Measurements from ENCODE around the gene ARHGAP31.
"Not testable (repeated sequence)": the region's sequence is repeated elsewhere in the genome, so short reads cannot be mapped to it uniquely, and the experiment has no call there.

DNA sequence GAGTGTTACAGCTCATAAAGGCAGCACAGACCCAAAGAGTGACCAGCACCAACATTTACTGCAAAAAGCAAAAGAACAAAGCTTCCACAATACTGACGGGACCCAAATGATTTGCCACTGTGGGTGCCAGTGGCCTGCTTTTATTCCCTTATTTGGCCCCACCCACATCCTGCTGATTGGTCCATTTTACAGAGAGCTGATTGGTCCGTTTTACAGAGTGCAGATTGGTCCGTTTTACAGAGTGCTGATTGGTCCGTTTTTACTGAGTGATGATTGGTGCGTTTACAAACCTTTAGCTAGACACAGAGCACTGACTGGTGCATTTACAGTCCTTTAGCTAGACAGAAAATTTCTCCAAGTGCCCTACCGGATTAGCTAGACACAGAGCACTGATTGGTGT lies 43.2 kb downstream of the ARHGAP31 start:
- TF ChIP-seq, protein P1, sequence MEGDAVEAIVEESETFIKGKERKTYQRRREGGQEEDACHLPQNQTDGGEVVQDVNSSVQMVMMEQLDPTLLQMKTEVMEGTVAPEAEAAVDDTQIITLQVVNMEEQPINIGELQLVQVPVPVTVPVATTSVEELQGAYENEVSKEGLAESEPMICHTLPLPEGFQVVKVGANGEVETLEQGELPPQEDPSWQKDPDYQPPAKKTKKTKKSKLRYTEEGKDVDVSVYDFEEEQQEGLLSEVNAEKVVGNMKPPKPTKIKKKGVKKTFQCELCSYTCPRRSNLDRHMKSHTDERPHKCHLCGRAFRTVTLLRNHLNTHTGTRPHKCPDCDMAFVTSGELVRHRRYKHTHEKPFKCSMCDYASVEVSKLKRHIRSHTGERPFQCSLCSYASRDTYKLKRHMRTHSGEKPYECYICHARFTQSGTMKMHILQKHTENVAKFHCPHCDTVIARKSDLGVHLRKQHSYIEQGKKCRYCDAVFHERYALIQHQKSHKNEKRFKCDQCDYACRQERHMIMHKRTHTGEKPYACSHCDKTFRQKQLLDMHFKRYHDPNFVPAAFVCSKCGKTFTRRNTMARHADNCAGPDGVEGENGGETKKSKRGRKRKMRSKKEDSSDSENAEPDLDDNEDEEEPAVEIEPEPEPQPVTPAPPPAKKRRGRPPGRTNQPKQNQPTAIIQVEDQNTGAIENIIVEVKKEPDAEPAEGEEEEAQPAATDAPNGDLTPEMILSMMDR (conservative IDR thresholded peaks at IDR 0.05; ENCODE audit: low read depth, low read length) = not testable (repeated sequence)
- not testable (repeated sequence) for TF ChIP-seq EZH2 (IDR thresholded peaks at IDR 0.05; ENCODE audit: borderline replicate concordance, low read depth, low read length, poor library complexity, severe bottlenecking)
